Testis (tissue), 3 donors: ENCODE results near the gene OR4S2. TPM values are rescaled to one million over a fixed set of nuclear protein-coding genes. Genes with fewer than 3 reads are reported as not detected.

ENCODE experiments used
- DNase-seq: peaks from one replicate; pipeline ENCODE4 v3.0.0-alpha.2; 2019
- H3K27ac ChIP-seq, 2 donors: fragments of 200-600 bp; sonication (generic); one replicate each; pipeline ENCODE4 v1.5.1; 2019
- H3K27me3 ChIP-seq: fragments of 200-600 bp; sonication (generic); one replicate; pipeline ENCODE4 v1.5.1; 2019
- H3K36me3 ChIP-seq: fragments of 200-600 bp; sonication (generic); one replicate; pipeline ENCODE4 v1.5.1; 2017; ENCODE audit warnings: low read depth; ENCODE audit errors: missing control alignments
- H3K4me1 ChIP-seq: fragments of 200-600 bp; sonication (generic); one replicate; pipeline ENCODE4 v1.5.1; 2019
- H3K4me3 ChIP-seq, 2 donors: fragments of 200-600 bp; sonication (generic); one replicate each; pipeline ENCODE4 v1.5.1; 2017 to 2019
- H3K9me3 ChIP-seq: fragments of 200-600 bp; sonication (generic); one replicate; pipeline ENCODE4 v1.5.1; 2017
- POLR2A ChIP-seq: fragments of 450-650 bp; IDR thresholded peaks from one replicate; pipeline ENCODE4 v1.6.1; 2017; ENCODE audit warnings: antibody characterized with exemption, mild to moderate bottlenecking, moderate library complexity
- WGBS, 2 donors: methylation state at CpG; one replicate each; pipeline ENCODE4 v1.1.5; 2018; 5-methylcytosine and 5-hydroxymethylcytosine counted together
- intact Hi-C: fragments of 100-400 bp; cut with DNase I; formaldehyde crosslinking; loops from one replicate; pipeline ENCODE4 v1.15.1; 2023; ENCODE audit warnings: low total_unique reads
- polyA plus RNA-seq: library from polyadenylated mRNA; stranded (reverse); fragments of 350-450 nt; fragmentation: Illumina TruSeq; extraction: RNeasy Lipid Tissue Mini Kit (QIAGEN cat#74804); gene quantifications from one replicate; pipeline ENCODE4 v1.2.3, GENCODE V29; 2014; ENCODE audit warnings: low read depth, low replicate concordance; ENCODE audit not compliant: insufficient read depth
- total RNA-seq, 2 donors: library from RNA; depleted of rRNA; stranded (reverse); fragments of >200 nt; gene quantifications; one replicate each; pipeline ENCODE4 v1.2.3, GENCODE V29; 2016
- TF ChIP-seq, protein P1 (sequence below), 3 experiments: fragments of 450-650 bp in 2 of 3; fragments of 200-600 bp in 1 of 3; sonication (generic) in 1 of 3; IDR thresholded peaks; one replicate each; pipeline ENCODE4 v1.5.1; 2016 to 2019; ENCODE audit warnings: antibody characterized with exemption in 3 of 3, mild to moderate bottlenecking in 2 of 3, moderate library complexity in 1 of 3

The OR4S2 gene
- total and polyA plus RNA-seq, 3 donors from 2014 or later, result not detected

DNA sequence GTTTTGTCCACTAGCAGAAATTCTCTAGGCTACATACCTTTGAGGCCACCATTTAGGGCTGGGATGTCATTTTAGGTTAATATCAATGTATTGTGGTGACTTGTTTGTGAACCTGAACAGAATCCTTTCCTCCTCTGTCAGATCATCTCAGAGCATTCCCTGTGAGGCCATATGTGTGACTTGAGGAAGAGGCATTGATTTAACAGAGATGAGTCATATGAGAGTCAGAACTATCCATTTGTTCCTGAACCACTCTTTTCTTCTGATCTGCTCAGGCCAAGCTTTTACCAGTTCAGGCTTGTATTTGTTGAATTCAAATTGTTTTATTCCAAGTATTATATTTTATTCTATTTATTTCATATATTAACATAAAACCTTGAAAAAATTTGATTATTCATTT is 7.0 kb downstream of the OR4S2 start:
- H3K4me3 ChIP-seq, result no peak overlapping the region
- no peaks in the 10 kb centered on the region for H3K27me3 ChIP-seq
- no peaks in the 10 kb centered on the region for H3K4me1 ChIP-seq
- H3K9me3 ChIP-seq, result no peaks in the 10 kb centered on the region
- intact Hi-C loops, result no loop called here
- TF ChIP-seq, protein P1, sequence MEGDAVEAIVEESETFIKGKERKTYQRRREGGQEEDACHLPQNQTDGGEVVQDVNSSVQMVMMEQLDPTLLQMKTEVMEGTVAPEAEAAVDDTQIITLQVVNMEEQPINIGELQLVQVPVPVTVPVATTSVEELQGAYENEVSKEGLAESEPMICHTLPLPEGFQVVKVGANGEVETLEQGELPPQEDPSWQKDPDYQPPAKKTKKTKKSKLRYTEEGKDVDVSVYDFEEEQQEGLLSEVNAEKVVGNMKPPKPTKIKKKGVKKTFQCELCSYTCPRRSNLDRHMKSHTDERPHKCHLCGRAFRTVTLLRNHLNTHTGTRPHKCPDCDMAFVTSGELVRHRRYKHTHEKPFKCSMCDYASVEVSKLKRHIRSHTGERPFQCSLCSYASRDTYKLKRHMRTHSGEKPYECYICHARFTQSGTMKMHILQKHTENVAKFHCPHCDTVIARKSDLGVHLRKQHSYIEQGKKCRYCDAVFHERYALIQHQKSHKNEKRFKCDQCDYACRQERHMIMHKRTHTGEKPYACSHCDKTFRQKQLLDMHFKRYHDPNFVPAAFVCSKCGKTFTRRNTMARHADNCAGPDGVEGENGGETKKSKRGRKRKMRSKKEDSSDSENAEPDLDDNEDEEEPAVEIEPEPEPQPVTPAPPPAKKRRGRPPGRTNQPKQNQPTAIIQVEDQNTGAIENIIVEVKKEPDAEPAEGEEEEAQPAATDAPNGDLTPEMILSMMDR (IDR thresholded peaks at IDR 0.05), result no peak
- TF ChIP-seq POLR2A, result no peak
- no peak overlapping the region for H3K27ac ChIP-seq
- no peaks in the 10 kb centered on the region for H3K36me3 ChIP-seq
- no peak for DNase-seq

DNA sequence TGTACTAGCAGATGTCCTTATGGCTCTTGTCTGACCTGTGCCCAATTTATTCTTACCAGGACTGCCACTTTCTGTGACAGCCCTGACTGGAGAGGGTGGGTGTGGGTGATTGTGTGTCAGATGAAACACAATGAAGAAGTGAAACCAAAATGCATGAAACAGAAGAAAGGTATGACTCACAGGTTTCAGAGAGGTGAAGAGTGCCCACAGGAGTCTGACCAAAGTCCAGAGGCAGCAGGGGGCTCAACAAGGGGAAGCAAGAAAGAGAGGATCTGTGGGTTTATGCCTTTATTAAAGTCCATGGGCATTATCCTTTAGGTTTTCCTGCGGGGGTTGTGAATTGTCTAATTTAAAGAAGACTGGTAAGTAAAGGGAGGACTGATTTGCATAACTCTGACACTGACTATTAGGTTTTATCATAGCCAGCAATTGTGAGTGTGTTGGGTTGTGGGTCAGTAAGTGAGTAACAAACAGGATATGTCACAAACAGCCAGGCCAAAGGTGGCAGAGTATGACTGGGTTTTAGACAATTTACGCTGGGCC is 10.0 kb downstream of the OR4S2 start:
- Histone ChIP-seq H3K36me3 (no peaks in the 10 kb centered on the region), H3K9me3 (no peaks in the 10 kb centered on the region), H3K4me3 (no peak overlapping the region), H3K27ac (no peak overlapping the region), H3K4me1 (no peaks in the 10 kb centered on the region), H3K27me3 (no peaks in the 10 kb centered on the region)
- TF ChIP-seq, protein P1 (IDR thresholded peaks at IDR 0.05), result no peak
- intact Hi-C loops, result no loop called here
- no peak for DNase-seq
- 88 to 91% methylated on average over 2 of the region's 2 CpGs for WGBS, 2 donors

DNA sequence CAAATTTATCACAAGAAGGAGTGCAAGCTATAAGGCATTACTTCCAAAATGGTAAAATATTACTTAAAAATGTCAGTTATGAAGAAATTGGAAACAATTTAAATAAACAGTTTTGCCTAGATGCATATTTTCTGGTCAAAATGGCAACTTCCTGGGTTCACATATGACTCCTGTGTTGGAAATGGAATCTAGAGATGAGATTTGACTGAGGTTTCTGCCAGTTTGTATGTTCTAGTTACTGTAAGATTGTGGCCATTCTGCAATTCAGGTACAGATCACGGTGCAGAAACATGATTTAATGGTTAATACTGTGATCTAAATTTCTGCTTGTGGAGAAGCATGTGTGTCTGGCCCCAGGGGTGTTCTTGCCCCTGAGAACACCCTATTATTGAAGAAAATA is 10.5 kb downstream of the OR4S2 start:
- Histone ChIP-seq H3K4me1 (no peaks in the 10 kb centered on the region), H3K27me3 (no peaks in the 10 kb centered on the region), H3K9me3 (no peaks in the 10 kb centered on the region), H3K27ac (no peak overlapping the region), H3K36me3 (no peaks in the 10 kb centered on the region), H3K4me3 (no peak overlapping the region)
- intact Hi-C loops, result no loop called here
- DNase-seq, result no peak
- TF ChIP-seq, protein P1 (IDR thresholded peaks at IDR 0.05), result no peak
- no peak for TF ChIP-seq POLR2A
- WGBS, 2 donors, result 37 to 71% methylated on average over 1 of the region's 1 CpG

DNA sequence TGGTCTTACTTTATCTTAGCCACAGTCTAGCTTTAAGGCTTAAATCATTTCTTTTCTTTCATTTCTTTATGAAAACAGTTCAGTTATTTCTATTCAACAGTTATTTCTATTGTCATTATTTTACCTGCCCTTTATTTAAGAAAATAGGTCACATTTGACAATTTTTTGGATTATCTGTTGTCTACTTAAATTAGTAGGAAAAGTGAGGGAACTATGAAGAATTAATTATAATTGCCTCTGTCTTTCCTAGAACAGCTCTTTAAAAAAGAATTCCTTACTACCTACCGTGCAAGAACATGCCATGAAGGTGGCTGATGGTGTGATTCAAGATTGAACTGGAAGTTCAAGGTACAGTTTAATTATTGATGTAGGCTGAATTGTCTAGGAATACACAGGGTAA is 13.8 kb downstream of the OR4S2 start, which contains the start of gene OR4C6:
Gene OR4C6 (plus strand): TSS at position 301 of the 400 bp plus-strand sequence. CDS start 2,966 bp downstream, outside the sequence.
- Histone ChIP-seq H3K9me3 (no peaks in the 10 kb centered on the region), H3K4me3 (no peak within 1 kb of the TSS), H3K27ac (no peak within 1 kb of the TSS), H3K36me3 (no peaks in the 10 kb centered on the region), H3K27me3 (no peaks in the 10 kb centered on the region), H3K4me1 (no peaks in the 10 kb centered on the region)
- no peak for DNase-seq
- WGBS, 2 donors, result 63 to 93% methylated on average over 1 of the region's 1 CpG
- intact Hi-C loops, result no loop called here
- TF ChIP-seq, protein P1 (IDR thresholded peaks at IDR 0.05), result no peak
- no peak for TF ChIP-seq POLR2A

DNA sequence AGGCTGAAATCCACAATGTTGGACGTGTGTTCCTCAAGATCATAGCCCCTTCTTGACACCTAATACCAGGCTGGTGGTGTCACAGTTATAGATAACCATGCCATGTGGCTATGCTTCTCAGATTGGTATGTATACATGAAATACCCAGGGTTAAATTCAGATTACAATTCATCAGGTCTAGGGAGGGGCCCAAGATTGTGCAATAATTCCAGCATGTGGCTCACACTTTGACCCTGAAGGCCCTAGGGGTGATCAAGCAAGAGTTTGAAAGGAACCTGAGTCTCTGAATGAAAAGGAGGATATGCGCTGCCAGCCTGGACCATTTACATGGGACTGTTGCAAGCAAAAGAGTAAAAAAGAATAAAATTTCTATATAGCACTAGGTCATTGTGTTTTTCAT is 21.2 kb downstream of the OR4S2 start:
- Histone ChIP-seq H3K4me1 (no peaks in the 10 kb centered on the region), H3K4me3 (no peak overlapping the region), H3K27me3 (no peaks in the 10 kb centered on the region), H3K36me3 (no peaks in the 10 kb centered on the region), H3K9me3 (no peaks in the 10 kb centered on the region), H3K27ac (no peak overlapping the region)
- intact Hi-C loops, result no loop called here
- WGBS, 2 donors, result 60 to 73% methylated on average over 2 of the region's 2 CpGs
- no peak for DNase-seq
- TF ChIP-seq POLR2A, result no peak
- TF ChIP-seq, protein P1 (IDR thresholded peaks at IDR 0.05), result no peak
